Mesenteric fat pad (tissue), 1 donor: ENCODE measurements around the gene GALE. TPM values are rescaled to one million over a fixed set of nuclear protein-coding genes. Genes with fewer than 3 reads are reported as not detected.

Source experiments
- DNase-seq: peaks from one replicate; pipeline ENCODE4 v3.0.0-alpha.2; 2020; ENCODE audit warnings: low spot score
- total RNA-seq: library from RNA; stranded (reverse); fragmentation: NEBNext Ultra II Directional; extraction: Animal tissue kit (Norgen Biotek cat#: 25700); gene quantifications from one replicate; pipeline ENCODE4 v1.2.1, GENCODE V29; 2021
- donor health status: DM: yes; HTN: yes; CAD: no.

Gene GALE
- total RNA-seq, 1 donor from 2014 or later: 22.6 TPM

GRCh38 chr1:23756676-23757075, 43.9 kb downstream of the GALE start:
- DNase-seq: peak; percentile 45

DNA sequence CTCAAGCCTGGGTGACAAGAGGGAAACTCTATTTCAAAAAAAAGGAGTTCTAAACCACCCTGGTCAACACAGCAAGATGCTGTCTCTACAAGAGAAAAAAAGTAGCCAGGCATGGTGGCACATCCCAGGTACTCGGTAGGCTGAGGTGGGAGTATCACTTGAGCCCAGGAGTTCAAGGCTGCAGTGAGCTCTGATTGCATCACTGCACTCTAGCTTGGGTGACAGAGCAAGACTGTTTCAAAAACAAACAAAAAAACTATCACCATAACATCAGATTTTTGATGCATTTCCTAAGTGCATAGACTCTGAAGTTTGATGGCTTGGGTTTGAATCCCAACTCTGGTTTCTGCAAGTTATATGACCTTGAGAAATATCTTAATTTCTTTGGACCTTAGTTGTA, 47.6 kb downstream of the GALE start:
- no peak for DNase-seq

DNA sequence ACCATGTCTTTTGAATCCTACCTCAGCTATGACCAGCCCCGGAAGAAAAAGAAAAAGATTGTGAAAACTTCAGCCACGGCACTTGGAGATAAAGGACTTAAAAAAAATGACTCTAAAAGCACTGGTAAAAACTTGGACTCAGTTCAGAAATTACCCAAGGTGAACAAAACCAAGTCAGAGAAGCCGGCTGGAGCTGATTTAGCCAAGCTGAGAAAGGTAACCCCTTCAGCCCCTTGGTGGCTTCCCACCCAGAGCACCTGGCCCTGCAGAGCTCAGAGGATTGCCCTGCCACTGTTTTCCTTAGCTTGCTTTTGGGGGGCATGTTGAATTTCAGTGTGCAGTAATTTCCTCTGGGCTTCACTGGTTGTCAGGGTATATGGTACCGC, 48.7 kb downstream of the GALE start:
- DNase-seq: no peak

DNA sequence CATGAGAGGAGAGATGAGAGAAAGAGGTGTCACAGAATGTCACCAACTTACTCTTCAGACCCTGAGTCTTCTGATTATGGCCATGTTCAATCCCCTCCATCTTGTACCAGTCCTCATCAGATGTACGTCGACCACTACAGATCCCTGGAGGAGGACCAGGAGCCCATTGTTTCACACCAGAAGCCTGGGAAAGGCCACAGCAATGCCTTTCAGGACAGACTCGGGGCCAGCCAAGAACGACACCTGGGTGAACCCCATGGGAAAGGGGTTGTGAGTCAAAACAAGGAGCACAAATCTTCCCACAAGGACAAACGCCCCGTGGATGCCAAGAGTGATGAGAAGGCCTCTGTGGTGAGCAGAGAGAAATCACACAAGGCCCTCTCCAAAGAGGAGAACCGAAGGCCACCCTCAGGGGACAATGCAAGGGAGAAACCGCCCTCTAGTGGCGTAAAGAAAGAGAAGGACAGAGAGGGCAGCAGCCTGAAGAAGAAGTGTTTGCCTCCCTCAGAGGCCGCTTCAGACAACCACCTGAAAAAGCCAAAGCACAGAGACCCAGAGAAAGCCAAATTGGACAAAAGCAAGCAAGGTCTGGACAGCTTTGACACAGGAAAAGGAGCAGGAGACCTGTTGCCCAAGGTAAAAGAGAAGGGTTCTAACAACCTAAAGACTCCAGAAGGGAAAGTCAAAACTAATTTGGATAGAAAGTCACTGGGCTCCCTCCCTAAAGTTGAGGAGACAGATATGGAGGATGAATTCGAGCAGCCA, 49.3 kb downstream of the GALE start:
- DNase-seq: peak; percentile 59

DNA sequence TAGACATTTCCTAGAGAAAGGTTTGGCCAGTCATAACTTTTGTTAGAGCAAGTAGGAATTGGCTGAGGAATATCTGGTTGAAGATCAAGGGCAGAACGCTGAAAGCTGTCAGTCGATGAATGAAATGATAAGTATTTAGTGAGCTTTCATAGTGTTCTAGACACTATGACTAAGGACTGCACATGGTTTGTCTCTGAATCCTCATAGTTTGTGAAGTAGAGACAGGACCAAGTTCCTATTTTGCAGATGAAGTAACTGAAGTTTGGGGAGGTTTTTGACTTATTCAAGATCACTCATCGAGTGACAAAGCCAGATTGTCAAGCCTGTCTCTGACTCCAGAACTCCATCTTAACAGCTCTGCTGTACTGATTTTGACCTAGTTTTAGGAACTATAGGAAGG, 52.5 kb downstream of the GALE start:
- DNase-seq: no peak

Other genes starting within 250 kb of the GALE start
- 168 TPM for gene ID3, start 241.3 kb downstream of the GALE start, total RNA-seq
- gene RPL11, start 108.9 kb downstream of the GALE start, total RNA-seq: 871 TPM
- gene ELOA, start 57.3 kb downstream of the GALE start, total RNA-seq: 51.1 TPM
- 57.2 TPM for gene PITHD1, start 22.3 kb downstream of the GALE start, total RNA-seq
- gene LYPLA2, start 9.6 kb downstream of the GALE start, total RNA-seq: 37.2 TPM
- 31.7 TPM for gene HMGCL, start 24.7 kb upstream of the GALE start, total RNA-seq
- gene FUCA1, start 67.5 kb upstream of the GALE start, total RNA-seq: 40.6 TPM
- gene CNR2, start 112.6 kb upstream of the GALE start, total RNA-seq: not detected
- gene PNRC2, start 159.1 kb upstream of the GALE start, total RNA-seq: 94.5 TPM
- gene SRSF10, start 179.6 kb upstream of the GALE start, total RNA-seq: 85.4 TPM